ENCODE measurements around the gene KCNH5.
"Not testable (repeated sequence)": the region's sequence is repeated elsewhere in the genome, so short reads cannot be mapped to it uniquely, and the experiment has no call there.

The KCNH5 gene

DNA sequence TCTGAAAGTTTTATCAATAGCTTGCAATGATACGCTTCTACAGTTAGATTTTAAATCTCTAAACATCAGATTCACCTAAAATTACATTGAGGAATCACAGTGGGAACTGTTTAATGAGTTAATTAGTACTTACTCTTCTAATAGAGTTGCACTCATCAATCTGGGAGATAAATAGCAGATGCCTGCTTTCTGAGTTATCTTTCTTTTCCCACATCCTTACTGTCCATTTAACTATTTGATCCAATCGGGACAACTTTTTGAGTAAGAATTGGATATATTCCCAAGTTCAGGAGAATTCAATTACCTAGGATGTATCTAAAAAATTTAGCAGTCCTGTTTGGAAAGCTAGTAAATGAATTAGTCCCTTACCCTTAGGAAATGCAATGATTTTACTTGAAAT is 162.3 kb downstream of the KCNH5 start:
- no peak for DNase-seq

DNA sequence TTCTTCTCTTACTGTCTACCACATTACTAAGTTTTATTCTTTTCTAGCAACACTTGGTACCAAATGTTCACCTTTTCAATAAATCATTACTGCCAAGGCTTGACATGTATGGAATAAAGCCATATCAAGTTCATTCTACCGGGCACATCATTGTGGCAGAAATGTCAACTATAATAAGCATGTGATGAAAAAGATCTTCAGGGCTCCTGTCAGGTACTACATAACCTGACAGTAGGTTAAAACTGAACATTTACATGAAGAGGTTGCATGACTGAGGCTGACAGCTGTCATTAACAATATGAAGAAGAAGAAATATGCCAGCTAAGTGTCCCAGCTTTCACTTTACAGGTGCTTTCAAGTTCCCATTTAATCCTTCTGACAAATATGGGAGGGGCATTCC is 178.9 kb downstream of the KCNH5 start:
- no peak for DNase-seq

GRCh38 chr14:62864588-62864987 is 180.7 kb downstream of the KCNH5 start:
- no peak for DNase-seq

- DNase-seq = not testable (repeated sequence)
Measured at GRCh38 chr14:62858011-62858410, 187.2 kb downstream of the KCNH5 start.

- DNase-seq = no peak
Measured at GRCh38 chr14:62854951-62855350, 190.3 kb downstream of the KCNH5 start.

- DNase-seq = no peak
Measured at GRCh38 chr14:62847168-62847567, 198.1 kb downstream of the KCNH5 start.

DNA sequence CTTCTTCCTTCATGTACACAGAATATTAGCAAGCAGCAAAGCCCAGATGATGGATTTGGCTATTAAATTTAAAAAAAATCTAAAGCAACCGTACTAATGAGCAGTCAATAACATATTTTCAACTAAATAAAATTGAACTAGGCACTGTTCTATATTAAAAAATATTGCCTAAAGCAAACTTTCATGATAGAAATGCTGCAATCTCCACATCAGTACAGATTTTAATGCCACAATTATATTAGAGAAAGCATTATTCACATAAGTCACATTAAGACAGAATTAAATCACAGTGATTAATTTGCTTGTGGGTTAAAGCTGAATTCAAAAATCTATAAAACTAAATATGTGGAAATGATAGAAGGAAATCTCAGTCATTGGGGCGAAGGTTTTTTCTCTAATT is 200.7 kb downstream of the KCNH5 start:
- no peak for DNase-seq

GRCh38 chr14:62824086-62824485 is 221.2 kb downstream of the KCNH5 start:
- no peak for DNase-seq

- no peak for DNase-seq
Measured at GRCh38 chr14:62819931-62820330, 225.3 kb downstream of the KCNH5 start.

- no peak for DNase-seq
Measured at GRCh38 chr14:62807636-62808035, 237.6 kb downstream of the KCNH5 start.

DNA sequence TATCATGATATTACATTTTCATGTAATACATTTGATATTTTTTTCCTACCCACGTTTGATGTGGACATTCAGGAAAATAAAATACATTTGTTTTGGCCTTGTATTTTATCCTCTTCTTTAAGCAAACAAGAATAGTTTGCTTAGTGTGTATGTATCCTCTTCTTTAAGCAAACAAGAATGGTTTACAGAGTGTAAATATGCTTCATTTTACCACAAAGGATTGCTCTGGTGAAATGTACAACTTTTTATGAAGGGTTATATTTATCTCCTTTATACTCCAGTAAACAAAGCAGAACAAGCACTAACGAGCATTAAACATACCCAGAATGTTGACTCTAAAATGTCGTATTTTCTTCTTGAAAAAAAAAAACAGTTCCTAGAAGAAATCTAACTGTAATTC is 244.7 kb downstream of the KCNH5 start:
- DNase-seq = no peak

DNA sequence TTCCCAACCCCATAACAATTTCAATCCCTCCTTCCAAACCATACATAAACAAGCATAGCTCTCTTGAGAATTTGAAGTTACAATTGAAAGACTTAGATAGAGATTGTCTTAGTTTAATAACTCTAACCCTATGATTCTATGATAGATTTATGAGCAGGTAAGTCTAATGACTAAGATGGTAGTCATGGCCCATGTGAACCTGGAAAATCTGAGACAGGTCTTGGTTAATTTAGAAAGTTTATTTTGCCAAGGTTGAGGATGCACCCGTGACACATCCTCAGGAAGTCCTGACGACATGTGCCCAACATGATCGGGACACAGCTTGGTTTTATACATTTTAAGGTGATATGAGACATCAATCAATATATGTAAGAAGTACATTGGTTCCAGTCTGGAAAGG is 248.8 kb downstream of the KCNH5 start:
- no peak for DNase-seq

DNA sequence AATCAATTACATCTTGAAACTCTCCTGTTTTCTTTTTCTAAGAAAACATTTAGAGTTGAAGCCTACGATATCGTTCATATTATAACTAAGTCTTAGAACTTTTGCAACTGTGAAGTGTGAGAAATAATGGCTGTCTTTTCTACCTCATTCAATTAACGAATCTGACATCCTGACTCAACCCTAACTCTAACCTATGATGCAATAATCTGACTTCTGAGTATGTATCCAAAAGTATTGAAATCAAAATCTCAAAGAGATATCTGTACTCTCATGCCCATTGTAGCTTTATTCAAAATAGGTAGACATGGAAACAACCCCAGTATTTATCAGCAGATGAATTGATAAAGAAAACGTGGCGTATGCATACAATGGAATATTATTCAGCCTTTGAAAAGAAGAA is 252.7 kb downstream of the KCNH5 start:
- DNase-seq = no peak

GRCh38 chr14:62781328-62781727 is 263.9 kb downstream of the KCNH5 start:
- DNase-seq = not testable (repeated sequence)

GRCh38 chr14:62778852-62779251 is 266.4 kb downstream of the KCNH5 start:
- no peak for DNase-seq

DNA sequence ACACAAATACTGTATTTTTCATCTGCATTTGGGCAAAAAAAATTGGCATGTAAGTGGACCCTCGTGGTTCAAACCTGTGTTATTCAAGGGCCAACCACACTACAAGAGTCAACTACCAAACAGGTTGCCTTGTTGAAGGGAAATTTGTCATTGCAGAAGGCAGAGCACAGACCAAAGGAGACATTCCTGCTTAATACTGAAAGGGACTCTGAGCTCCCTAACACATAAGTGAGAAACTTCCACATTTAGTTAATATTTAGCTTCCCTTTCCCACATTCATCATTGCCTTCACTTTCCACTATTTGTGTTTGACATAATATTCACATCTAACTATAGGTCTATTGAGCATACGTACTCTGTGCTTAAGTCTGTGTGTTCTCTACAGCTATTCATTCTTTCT is 266.9 kb downstream of the KCNH5 start:
- DNase-seq = no peak

DNA sequence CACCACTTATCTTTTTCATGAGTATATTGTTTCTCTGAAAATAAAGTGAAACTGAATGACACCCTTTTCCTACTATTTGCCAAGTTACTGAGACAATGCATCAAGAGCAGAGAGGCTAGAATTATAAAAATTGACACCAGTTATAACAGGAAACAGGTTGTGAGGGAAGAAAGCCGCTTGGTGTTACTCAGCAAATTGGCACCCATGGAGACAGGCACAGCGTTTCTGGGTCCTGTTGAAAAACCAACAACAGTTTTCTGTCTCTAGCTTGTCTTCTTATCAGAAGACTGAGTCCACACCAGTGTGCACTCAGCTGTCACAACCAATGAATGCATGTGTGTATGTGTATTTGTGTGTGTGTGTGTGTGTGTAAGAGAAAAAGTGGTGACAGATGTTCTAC is 267.7 kb downstream of the KCNH5 start:
- DNase-seq = no peak

DNA sequence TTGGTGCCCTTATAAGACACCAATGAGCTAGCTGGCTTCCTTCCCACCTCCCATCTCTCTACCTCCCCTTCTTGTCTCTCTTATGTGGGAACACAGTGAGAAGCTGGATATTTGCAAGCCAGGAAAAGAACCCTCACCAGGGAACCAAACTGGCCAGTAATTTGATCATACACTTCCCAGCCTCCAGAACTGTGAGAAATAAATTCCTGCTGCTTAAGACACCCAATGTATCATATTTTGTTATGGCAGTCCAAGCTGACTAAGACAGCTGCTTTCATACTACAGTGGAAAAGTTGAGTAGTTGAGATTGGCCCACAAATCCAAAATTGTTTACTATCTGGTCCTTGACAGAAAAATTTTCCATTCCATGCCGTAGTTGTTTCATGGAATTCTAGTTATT is 269.0 kb downstream of the KCNH5 start:
- no peak for DNase-seq

DNA sequence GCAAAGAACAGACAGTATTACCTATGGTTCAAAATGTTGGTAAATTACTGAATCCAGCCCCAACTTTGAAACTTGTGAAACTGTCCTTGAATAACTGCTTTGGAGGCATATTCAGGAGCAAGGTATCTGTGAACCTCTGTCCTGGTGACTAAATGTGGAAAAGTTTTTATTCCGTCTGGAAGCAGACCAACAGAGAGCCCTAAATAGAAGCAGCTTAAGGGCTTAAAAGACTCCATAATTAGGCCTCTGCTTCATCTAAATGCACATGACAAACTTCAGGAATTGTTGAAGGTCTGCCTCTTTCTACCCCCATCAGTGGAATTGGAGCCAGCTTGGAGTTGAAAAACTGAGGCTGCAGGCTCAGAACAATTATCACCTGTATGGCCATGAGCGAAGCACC is 276.5 kb downstream of the KCNH5 start:
- DNase-seq = no peak

DNA sequence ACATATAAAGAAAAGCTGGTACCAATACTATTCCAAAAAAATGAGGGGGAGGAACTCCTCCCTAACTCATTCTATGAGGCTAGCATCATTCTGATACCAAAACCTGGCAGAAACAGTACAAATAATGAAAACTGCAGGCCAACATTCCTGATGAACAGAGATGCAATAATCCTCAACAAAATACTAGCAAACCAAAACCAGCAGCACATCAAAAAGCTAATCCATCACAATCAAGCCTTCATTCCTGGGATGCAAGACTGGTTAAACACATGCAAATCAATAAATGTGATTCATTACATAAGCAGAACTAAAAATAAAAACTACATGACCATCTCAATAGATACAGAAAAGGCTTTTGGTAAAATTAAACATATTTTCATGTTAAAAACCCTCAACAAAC is 281.3 kb downstream of the KCNH5 start:
- DNase-seq = no peak

DNA sequence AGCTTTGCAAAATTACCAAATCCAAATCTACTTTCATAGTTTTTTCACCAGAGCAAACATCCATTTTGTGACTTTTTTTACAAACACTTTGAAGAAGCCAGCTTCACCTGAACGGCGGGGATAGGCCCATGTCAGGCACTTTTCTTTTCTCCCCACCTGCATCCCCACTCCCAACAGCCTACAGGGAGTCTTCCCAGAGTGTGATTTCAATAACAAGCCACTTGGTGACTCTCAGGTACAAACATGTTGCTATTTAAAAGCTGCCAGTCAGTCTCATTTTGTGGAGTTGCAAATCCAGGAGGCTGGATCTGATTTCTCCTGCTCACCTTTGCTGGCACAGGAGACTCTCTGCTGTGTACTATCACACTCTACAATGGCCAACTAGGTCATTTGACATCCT is 285.5 kb downstream of the KCNH5 start:
- DNase-seq = no peak

DNA sequence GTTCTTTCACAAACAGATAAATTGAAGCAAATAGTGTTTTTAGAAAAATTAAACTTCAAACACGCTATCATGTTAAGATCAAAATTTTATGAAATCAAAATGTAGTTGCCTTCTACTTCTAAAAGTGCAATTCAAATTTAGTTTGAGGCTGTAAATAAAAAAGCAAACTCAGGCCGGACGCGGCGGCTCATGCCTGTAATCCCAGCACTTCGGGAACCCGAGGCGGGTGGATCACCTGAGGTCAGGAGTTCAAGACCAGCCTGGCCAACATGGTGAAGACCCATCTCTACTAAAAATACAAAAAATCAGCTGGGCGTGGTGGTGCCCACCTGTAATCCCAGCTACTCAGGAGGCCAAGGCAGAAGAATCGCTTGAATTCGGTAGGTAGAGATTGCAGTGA is 298.4 kb downstream of the KCNH5 start:
- not testable (repeated sequence) for DNase-seq

GRCh38 chr14:62745496-62745895 is 299.8 kb downstream of the KCNH5 start:
- DNase-seq = no peak

DNA sequence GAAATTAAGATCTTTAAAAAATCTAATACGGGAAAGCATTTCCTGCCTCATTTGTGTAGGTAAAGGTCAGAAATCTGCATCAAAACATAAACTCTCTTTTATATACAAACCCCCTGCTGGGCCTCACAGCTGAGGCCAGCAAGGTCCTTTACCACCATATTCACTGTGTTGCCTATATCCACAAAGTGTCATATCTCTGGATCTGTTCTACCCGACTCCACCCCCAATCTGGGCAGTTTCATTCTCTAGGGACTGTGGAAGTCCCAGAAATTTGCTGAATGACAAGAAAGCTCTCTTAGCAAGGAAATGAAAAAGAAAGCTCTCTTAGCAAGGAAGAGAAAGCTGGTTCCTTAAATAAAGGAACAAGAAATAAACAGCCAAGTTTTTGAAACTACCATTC is 301.7 kb downstream of the KCNH5 start:
- DNase-seq = no peak

DNA sequence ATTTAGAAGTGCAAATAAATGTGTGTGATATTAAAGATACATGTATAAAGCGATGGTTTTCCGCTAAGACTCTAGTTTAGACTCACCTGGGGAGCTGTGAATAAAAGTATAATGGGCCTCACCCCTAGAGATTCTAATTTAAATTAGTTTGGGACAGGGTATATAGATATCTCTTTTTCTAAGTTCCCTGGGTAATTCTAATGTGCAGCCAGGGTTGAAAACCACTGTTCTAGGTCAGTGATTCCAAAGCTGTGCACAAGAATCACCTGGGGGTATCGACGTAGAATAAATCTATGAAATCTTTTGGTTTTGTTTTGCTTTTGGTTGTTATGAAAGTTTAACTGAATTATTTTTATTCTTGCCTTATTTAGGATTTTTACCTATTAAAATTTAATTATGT is 302.1 kb downstream of the KCNH5 start:
- DNase-seq = no peak

DNA sequence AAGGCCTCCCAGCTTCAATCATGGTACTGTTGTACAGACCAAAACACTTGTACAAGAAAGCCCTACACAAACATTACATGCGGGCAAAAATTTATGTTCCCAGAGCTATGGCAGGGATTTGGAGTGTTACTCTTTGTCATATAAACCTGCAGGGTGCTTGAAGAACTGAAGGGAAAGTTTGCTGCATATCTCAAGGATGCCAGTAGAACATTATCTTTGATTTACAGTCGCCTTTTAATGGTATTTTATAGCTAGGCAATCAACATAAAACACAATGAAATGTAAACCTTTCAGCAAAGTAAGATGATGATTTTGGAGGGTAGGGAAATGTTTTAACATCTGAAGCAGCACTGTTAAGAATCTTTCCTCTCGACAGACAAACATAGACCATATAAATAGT is 305.6 kb downstream of the KCNH5 start:
- no peak for DNase-seq

Data from NCI-H1436 (cell line).